Prostate gland (tissue), 2 donors: ENCODE results near the gene TRIP13. TPM values are rescaled to one million over a fixed set of nuclear protein-coding genes. Genes with fewer than 3 reads are reported as not detected.
"Not testable (repeated sequence)": the region's sequence is repeated elsewhere in the genome, so short reads cannot be mapped to it uniquely, and the experiment has no call there.

Experiments
- DNase-seq: peaks from one replicate; pipeline ENCODE4 v3.0.0-alpha.2; 2019; ENCODE audit warnings: low spot score
- H3K27ac ChIP-seq, 2 donors: fragments of 200-600 bp; sonication (generic); 2 replicates each; pipeline ENCODE4 v1.5.1; 2017 to 2019
- H3K27me3 ChIP-seq: fragments of 200-600 bp; sonication (generic); replicated peaks from 2 replicates; pipeline ENCODE4 v1.5.1; 2019; ENCODE audit not compliant: insufficient read depth
- H3K36me3 ChIP-seq, 2 donors: fragments of 200-600 bp; sonication (generic); 1 replicate in 1 of 2; 2 replicates in 1 of 2; pipeline versions ENCODE4 v1.5.1 to v1.8.1; 2017 to 2019
- H3K4me1 ChIP-seq: fragments of 200-600 bp; sonication (generic); replicated peaks from 2 replicates; pipeline ENCODE4 v1.5.1; 2019
- H3K4me3 ChIP-seq, 2 donors: fragments of 200-600 bp; sonication (generic); 2 replicates each; pipeline ENCODE4 v1.5.1; 2017 to 2019
- H3K9me3 ChIP-seq: fragments of 200-600 bp; sonication (generic); 2 replicates; pipeline ENCODE4 v1.5.1; 2017
- CTCF ChIP-seq, 4 experiments: fragments of 200-600 bp in 2 of 4; fragments of 450-650 bp in 2 of 4; sonication (generic) in 2 of 4; IDR thresholded peaks; 1 replicate in 3 of 4; 2 replicates in 1 of 4; pipeline ENCODE4 v1.5.1; 2016 to 2019; ENCODE audit warnings: antibody characterized with exemption in 4 of 4, mild to moderate bottlenecking in 2 of 4, moderate library complexity in 2 of 4
- POLR2A ChIP-seq: fragments of 450-650 bp; IDR thresholded peaks from one replicate; pipeline ENCODE4 v1.6.1; 2016; ENCODE audit warnings: antibody characterized with exemption, mild to moderate bottlenecking
- POLR2AphosphoS5 ChIP-seq: sonication (generic); formaldehyde crosslinking; IDR thresholded peaks from one replicate; pipeline ENCODE4 v1.6.1; 2017; ENCODE audit warnings: antibody characterized with exemption
- WGBS: methylation state at CpG from one replicate; pipeline ENCODE4 v1.1.5; 2018; 5-methylcytosine and 5-hydroxymethylcytosine counted together
- intact Hi-C: fragments of 100-400 bp; cut with DNase I; formaldehyde crosslinking; loops from one replicate; pipeline ENCODE4 v1.14.2; 2022
- total RNA-seq, 2 donors: library from RNA; depleted of rRNA; stranded (reverse); fragments of >200 nt; gene quantifications; one replicate each; pipeline ENCODE4 v1.1.0, GENCODE V29; 2016

The TRIP13 gene
- total RNA-seq, 2 donors from 2014 or later: 1.8 to 11.9 TPM

- TF ChIP-seq POLR2A (no peak), POLR2AphosphoS5 (no peak), CTCF (IDR thresholded peaks at IDR 0.05) (peak in 1 of 4 experiments; percentile 37)
- H3K27ac ChIP-seq: no peak overlapping the region
- intact Hi-C loops: no loop called here
- H3K4me1 ChIP-seq: no peaks in the 10 kb centered on the region
- H3K27me3 ChIP-seq: no peaks in the 10 kb centered on the region
- H3K36me3 ChIP-seq: no peaks in the 10 kb centered on the region
- no peaks in the 10 kb centered on the region for H3K9me3 ChIP-seq
- H3K4me3 ChIP-seq: no peak overlapping the region
- peak; percentile 27 for DNase-seq
- WGBS: 65% methylated on average over 44 of the region's 44 CpGs
Observed at GRCh38 chr5:912280-913091, 19.8 kb downstream of the TRIP13 start.

- Histone ChIP-seq H3K4me3 (no peak overlapping the region), H3K27ac (no peak overlapping the region), H3K9me3 (no peaks in the 10 kb centered on the region), H3K4me1 (no peaks in the 10 kb centered on the region), H3K27me3 (no peaks in the 10 kb centered on the region), H3K36me3 (no peaks in the 10 kb centered on the region)
- no peak for DNase-seq
- WGBS: 94% methylated on average over 14 of the region's 14 CpGs
- TF ChIP-seq POLR2AphosphoS5 (no peak), POLR2A (no peak), CTCF (IDR thresholded peaks at IDR 0.05) (no peak)
- intact Hi-C loops: no loop called here
Observed at GRCh38 chr5:914174-914573, 21.5 kb downstream of the TRIP13 start.

- no peak overlapping the region for H3K4me3 ChIP-seq
- intact Hi-C loops: no loop called here
- no peak overlapping the region for H3K27ac ChIP-seq
- DNase-seq: no peak
- 89% methylated on average over 7 of the region's 7 CpGs for WGBS
- no peaks in the 10 kb centered on the region for H3K9me3 ChIP-seq
- no peaks in the 10 kb centered on the region for H3K27me3 ChIP-seq
- no peaks in the 10 kb centered on the region for H3K4me1 ChIP-seq
- H3K36me3 ChIP-seq: no peaks in the 10 kb centered on the region
- TF ChIP-seq CTCF (IDR thresholded peaks at IDR 0.05) (no peak), POLR2AphosphoS5 (no peak), POLR2A (no peak)
Observed at GRCh38 chr5:914612-915011, 21.9 kb downstream of the TRIP13 start.

GRCh38 chr5:915346-915745 is 22.7 kb downstream of the TRIP13 start:
- intact Hi-C loops, DNase-seq: not testable (repeated sequence)
- WGBS: 96% methylated on average over 12 of the region's 12 CpGs

GRCh38 chr5:915946-916345 is 23.3 kb downstream of the TRIP13 start:
- no peak for DNase-seq
- Histone ChIP-seq H3K27me3 (no peaks in the 10 kb centered on the region), H3K9me3 (no peaks in the 10 kb centered on the region), H3K4me1 (no peaks in the 10 kb centered on the region), H3K4me3 (no peak overlapping the region), H3K36me3 (no peaks in the 10 kb centered on the region), H3K27ac (no peak overlapping the region)
- intact Hi-C loops: no loop called here
- 94% methylated on average over 12 of the region's 12 CpGs for WGBS
- TF ChIP-seq POLR2AphosphoS5 (no peak), CTCF (IDR thresholded peaks at IDR 0.05) (no peak), POLR2A (no peak)

More at GRCh38 chr5:915346-915745, 22.7 kb downstream of the TRIP13 start:
- H3K27ac ChIP-seq, H3K27me3 ChIP-seq, H3K4me3 ChIP-seq, H3K4me1 ChIP-seq, H3K36me3 ChIP-seq, H3K9me3 ChIP-seq: not testable (repeated sequence)
